ENCODE results near the gene SYT9.

DNA sequence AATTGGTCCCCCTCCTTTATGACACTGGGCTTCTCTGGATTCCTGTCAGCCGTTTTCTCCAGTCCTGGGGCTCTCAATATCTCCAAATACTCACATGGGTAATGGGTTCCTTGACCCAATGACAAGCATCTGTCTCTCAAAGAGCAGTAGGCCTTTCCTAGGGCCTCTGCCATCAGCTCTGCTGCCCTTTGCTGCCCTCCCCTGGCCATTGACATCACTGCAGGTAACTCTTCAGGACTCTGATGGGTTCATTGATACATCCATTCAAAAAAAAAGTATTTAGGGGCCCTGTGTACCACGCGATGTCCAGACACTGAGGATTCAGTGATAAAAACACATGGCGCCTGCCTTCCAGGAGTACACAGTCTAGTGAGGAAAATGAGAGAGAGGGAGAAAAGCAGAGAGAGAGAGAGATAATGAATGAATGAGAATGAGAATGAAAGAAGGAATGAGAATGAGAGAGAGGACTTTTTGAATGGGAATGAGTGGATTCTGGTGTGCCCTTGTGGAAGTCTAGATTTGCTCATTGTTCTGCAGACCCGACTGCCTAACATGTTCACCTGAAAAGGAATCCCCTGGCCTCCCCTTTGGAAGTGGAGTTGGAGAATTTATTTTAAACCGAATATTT, 191.0 kb downstream of the SYT9 start:
- TF ChIP-seq, protein P1, sequence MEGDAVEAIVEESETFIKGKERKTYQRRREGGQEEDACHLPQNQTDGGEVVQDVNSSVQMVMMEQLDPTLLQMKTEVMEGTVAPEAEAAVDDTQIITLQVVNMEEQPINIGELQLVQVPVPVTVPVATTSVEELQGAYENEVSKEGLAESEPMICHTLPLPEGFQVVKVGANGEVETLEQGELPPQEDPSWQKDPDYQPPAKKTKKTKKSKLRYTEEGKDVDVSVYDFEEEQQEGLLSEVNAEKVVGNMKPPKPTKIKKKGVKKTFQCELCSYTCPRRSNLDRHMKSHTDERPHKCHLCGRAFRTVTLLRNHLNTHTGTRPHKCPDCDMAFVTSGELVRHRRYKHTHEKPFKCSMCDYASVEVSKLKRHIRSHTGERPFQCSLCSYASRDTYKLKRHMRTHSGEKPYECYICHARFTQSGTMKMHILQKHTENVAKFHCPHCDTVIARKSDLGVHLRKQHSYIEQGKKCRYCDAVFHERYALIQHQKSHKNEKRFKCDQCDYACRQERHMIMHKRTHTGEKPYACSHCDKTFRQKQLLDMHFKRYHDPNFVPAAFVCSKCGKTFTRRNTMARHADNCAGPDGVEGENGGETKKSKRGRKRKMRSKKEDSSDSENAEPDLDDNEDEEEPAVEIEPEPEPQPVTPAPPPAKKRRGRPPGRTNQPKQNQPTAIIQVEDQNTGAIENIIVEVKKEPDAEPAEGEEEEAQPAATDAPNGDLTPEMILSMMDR (IDR thresholded peaks at IDR 0.05), result peak in 5 of 7 experiments; percentile 24 to 78 (median 71)
- TF ChIP-seq POLR2AphosphoS5 (IDR thresholded peaks at IDR 0.05) (no peak), EP300 (IDR thresholded peaks at IDR 0.05) (no peak), POLR2A (IDR thresholded peaks at IDR 0.05) (no peak)

Data from stomach (tissue), 4 donors.